ENCODE measurements around the gene ABCA13. TPM values are rescaled to one million over a fixed set of nuclear protein-coding genes. Genes with fewer than 3 reads are reported as not detected.

ABCA13 gene
- total RNA-seq, 4 donors from 2014 or later: 0.19 to 0.33 TPM; not detected in 2

DNA sequence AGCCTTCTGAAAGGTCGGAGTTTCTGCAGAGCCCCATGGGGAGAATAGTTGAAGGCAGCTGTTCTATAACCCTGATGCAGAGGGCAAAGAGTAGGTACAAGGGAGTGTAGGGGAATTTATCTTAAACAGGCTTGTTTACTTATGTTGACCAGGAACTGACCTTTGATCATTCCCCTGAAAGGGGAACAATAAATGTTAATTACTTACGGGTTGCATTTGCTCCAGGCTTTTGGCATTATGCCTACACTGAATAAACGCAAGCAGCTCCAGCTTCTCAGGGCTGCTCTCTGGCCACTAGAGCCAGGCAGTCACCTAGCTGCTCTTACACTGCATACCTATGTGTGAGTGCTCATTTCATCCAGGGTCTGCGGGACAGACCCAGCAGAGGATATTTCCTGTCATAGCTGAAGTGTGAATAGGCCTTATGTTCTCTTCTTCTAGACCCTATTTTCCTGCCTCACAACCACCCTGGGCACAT is 26.9 kb upstream of the ABCA13 start:
- TF ChIP-seq, protein P1, sequence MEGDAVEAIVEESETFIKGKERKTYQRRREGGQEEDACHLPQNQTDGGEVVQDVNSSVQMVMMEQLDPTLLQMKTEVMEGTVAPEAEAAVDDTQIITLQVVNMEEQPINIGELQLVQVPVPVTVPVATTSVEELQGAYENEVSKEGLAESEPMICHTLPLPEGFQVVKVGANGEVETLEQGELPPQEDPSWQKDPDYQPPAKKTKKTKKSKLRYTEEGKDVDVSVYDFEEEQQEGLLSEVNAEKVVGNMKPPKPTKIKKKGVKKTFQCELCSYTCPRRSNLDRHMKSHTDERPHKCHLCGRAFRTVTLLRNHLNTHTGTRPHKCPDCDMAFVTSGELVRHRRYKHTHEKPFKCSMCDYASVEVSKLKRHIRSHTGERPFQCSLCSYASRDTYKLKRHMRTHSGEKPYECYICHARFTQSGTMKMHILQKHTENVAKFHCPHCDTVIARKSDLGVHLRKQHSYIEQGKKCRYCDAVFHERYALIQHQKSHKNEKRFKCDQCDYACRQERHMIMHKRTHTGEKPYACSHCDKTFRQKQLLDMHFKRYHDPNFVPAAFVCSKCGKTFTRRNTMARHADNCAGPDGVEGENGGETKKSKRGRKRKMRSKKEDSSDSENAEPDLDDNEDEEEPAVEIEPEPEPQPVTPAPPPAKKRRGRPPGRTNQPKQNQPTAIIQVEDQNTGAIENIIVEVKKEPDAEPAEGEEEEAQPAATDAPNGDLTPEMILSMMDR (IDR thresholded peaks at IDR 0.05; ENCODE audit: low read depth): no peak

DNA sequence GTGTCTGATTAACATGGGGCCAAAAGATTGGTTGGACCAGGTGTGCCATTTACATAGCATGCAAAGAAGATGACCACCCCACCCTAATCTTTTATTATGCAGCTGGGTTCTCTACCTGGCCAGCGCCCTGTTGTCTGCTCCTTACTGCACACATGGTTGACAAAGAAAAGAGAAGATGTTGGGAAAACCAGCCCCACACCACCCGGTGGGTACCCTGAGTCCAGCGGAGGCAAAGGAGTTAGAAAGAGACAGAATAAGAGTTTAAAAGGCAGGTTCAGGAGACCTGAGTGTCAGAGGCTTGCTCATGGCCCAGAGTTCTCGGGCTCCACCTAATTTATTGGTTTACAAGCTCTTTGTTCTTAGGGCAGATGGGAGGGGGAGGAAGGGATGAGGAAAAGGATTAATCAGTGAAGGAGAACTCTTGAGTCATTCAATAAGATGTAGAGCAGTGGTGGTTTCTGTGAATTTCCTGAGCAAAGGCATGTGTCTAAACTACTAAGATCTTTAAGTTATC is 24.1 kb upstream of the ABCA13 start:
- TF ChIP-seq, protein P1 (IDR thresholded peaks at IDR 0.05; ENCODE audit: low read depth): no peak

DNA sequence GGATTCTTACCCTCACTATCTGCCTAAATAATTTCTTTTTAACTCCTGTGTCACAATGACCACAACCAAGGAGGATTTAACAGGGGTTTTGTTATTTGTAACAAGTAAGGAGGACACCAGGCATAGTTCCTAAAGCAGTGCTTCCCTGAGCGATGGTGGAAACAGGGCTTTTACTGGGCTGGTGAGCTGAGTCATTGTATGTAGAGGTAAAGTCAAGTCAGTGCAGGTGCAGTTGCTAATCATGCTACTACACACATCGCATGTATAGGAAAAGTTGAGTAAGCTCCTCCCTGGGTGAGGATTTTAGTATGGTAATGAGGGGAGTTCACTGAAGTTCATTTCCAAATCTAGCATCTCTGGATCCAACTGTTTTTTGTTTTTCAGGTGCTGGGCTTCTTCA is 22.9 kb upstream of the ABCA13 start:
- TF ChIP-seq, protein P1 (IDR thresholded peaks at IDR 0.05; ENCODE audit: low read depth): no peak

DNA sequence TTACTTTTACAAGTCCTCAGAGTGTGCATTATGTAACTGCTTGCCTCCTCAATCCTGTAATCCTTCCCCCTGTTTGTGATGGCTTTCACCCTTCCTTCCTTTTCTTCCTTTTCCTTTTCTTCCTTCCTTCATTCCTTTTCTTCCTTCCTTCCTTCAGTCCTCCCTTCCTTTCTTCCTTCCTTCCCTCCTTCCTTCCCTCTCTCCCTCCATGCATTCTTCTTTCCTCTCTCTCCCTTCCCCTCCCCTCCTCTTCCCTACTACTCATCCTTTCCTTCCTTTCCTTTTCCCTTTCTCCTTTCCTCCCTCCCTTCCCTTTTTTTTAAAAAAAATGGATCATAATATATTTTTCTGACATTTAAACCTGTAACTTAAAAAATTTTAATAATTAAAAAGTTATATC is 22.2 kb upstream of the ABCA13 start:
- TF ChIP-seq, protein P1 (IDR thresholded peaks at IDR 0.05; ENCODE audit: low read depth): no peak

DNA sequence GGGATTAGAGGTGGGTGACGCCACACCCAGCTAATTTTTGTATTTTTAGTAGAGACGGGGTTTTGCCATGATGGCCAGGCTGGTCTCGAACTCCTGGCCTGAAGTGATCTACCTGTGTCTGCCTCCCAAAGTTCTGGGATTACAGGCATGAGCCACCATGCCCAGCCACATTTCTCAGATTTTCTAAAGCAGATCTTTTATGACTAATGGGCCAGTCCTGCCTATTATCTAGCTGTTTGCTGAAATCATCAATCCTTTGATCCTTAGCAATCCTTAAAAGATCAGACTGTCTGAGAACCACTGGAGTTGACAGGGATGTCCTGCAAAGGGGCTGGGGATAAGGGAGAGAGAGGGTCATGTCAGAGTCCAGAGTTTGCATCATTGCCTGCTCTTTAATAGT is 21.2 kb upstream of the ABCA13 start:
- TF ChIP-seq, protein P1 (IDR thresholded peaks at IDR 0.05; ENCODE audit: low read depth): no peak

DNA sequence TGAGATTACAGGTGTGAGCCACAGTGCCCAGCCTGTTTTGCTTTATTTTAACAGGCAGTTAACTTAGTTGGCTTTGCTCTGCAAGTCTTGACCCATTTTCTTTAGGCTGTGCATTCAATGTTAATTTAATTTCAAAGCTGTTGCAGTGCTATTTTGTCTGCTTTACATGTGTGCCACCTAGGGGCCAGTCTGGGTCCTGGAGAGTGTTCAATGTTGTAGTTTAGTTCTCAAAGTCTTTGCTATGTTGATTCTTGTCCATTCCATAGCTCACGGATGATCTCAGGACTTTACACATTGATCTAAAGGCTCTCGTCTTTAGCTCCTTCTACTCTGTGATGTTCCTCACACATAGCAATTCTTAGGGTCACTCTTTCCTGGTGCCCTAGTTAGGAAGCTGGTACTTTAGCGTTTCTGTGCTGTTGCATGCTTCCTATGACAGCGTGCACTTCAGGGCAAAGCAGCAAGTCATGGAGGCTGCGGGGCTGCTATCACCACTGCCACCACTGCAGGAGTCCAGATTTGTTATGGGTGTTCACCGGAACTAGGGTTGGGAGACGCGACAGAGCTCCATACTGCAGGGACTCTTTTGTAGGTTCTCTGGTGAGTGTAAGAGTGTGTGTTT is 16.4 kb upstream of the ABCA13 start:
- TF ChIP-seq, protein P1 (IDR thresholded peaks at IDR 0.05; ENCODE audit: low read depth): no peak

DNA sequence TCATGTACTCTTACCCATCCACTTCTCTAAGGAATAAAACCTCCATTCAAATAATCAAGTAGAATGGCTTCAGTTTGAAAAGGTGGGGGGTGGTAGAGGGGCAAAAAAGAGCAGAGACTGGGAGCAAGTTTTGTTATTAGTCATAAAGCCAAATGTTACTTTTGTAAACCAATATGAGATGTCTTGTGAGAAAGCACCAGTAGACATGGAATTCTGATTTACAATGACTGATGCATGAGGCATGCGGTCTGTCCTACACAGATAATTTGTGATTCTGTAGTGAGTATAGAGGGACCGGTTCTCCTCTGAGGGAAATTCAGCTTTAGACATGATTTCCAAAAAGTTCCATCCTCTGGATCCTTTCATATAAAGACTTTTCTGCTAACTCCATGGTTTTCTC is 12.9 kb upstream of the ABCA13 start:
- TF ChIP-seq, protein P1 (IDR thresholded peaks at IDR 0.05; ENCODE audit: low read depth): no peak
